Muscle of leg (tissue), 11 donors: ENCODE measurements around the gene GLO1. TPM values are rescaled to one million over a fixed set of nuclear protein-coding genes. Genes with fewer than 3 reads are reported as not detected.
A peak's percentile ranks its signal among the peaks of the same experiment; 100 is the strongest.

Experiments used
- DNase-seq: peaks from one replicate; pipeline ENCODE4 v3.0.0; 2013
- H3K27ac ChIP-seq: one replicate; pipeline ENCODE4 v1.5.1; 2013; ENCODE audit warnings: mild to moderate bottlenecking, low read length, control low read depth
- H3K27me3 ChIP-seq: one replicate; pipeline ENCODE4 v1.6.1; 2013; ENCODE audit warnings: low read length; ENCODE audit not compliant: control insufficient read depth, insufficient read depth
- H3K36me3 ChIP-seq: one replicate; pipeline ENCODE4 v1.6.1; 2013; ENCODE audit warnings: low read length; ENCODE audit not compliant: control insufficient read depth, insufficient read depth
- H3K4me1 ChIP-seq: one replicate; pipeline ENCODE4 v1.6.1; 2013; ENCODE audit warnings: low read length; ENCODE audit not compliant: control insufficient read depth, insufficient read depth
- H3K4me3 ChIP-seq: one replicate; pipeline ENCODE4 v1.5.1; 2013; ENCODE audit warnings: low read length, control low read depth
- H3K9me3 ChIP-seq: replicated peaks from 2 replicates; pipeline ENCODE4 v1.6.1; 2013; ENCODE audit warnings: low read depth, low read length; ENCODE audit not compliant: control insufficient read depth
- WGBS: methylation state at CpG from one replicate; pipeline ENCODE4 v1.1.5; 2013; ENCODE audit warnings: missing lambda C conversion rate; ENCODE audit not compliant: insufficient coverage; 5-methylcytosine and 5-hydroxymethylcytosine counted together
- polyA plus RNA-seq, 8 donors: library from polyadenylated mRNA; unstranded; fragments of 120-200 nt; gene quantifications; one replicate each; pipeline versions ENCODE4 v1.2.1 to v1.2.3, GENCODE V29; 2013; ENCODE audit warnings: inconsistent platforms in 1 of 8, low replicate concordance in 1 of 8; ENCODE audit not compliant: insufficient read length in 8 of 8, insufficient read depth in 1 of 8
- total RNA-seq: library from RNA; stranded (reverse); fragments of 120-200 nt; gene quantifications from one replicate; pipeline ENCODE4 v1.2.4, GENCODE V29; 2013

The GLO1 gene
- total and polyA plus RNA-seq, 9 donors = 103 to 124 (median 105) TPM

- Histone ChIP-seq H3K27me3 (no peaks in the 10 kb centered on the region), H3K4me3 (no peak overlapping the region), H3K4me1 (peaks cover 2% of the 10 kb centered on the region), H3K9me3 (no peaks in the 10 kb centered on the region), H3K27ac (no peak overlapping the region), H3K36me3 (peaks cover 3% of the 10 kb centered on the region)
- whole genome bisulfite sequencing = no CpG with 5 or more reads among the region's 6 CpGs
- DNase-seq = no peak
Measured at GRCh38 chr6:38688579-38689087, 14.3 kb downstream of the GLO1 start.

DNA sequence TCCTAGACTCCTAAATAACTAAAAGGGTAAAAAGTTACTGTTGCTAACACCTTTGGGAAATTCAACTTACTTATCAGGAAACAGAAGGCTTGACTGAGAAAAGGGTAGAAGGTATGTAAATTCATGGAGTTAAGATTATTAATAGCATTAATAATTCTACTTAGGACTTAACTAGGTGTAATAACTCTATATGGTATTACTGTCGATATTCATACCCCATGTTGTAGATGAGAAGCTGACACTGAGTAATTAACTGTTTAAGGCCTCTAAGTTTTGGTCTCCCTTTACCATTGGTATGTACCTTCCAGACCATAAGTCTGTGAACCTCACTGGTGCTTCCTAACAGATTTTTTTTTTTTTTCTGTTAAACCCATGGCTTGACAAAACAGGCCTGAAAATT lies 15.4 kb downstream of the GLO1 start:
- Histone ChIP-seq H3K27me3 (no peaks in the 10 kb centered on the region), H3K4me3 (no peak overlapping the region), H3K36me3 (peaks cover 6% of the 10 kb centered on the region), H3K9me3 (no peaks in the 10 kb centered on the region), H3K27ac (no peak overlapping the region), H3K4me1 (peaks cover 2% of the 10 kb centered on the region)
- DNase-seq = no peak
- WGBS = no CpG with 5 or more reads among the region's 1 CpG

GRCh38 chr6:38687043-38687353 lies 15.9 kb downstream of the GLO1 start:
- H3K27me3 ChIP-seq = no peaks in the 10 kb centered on the region
- 90% methylated on average over 1 of the region's 2 CpGs for WGBS
- H3K4me1 ChIP-seq = peaks cover 2% of the 10 kb centered on the region
- H3K9me3 ChIP-seq = no peaks in the 10 kb centered on the region
- H3K36me3 ChIP-seq = peaks cover 6% of the 10 kb centered on the region
- DNase-seq = no peak
- no peak overlapping the region for H3K4me3 ChIP-seq
- no peak overlapping the region for H3K27ac ChIP-seq

DNA sequence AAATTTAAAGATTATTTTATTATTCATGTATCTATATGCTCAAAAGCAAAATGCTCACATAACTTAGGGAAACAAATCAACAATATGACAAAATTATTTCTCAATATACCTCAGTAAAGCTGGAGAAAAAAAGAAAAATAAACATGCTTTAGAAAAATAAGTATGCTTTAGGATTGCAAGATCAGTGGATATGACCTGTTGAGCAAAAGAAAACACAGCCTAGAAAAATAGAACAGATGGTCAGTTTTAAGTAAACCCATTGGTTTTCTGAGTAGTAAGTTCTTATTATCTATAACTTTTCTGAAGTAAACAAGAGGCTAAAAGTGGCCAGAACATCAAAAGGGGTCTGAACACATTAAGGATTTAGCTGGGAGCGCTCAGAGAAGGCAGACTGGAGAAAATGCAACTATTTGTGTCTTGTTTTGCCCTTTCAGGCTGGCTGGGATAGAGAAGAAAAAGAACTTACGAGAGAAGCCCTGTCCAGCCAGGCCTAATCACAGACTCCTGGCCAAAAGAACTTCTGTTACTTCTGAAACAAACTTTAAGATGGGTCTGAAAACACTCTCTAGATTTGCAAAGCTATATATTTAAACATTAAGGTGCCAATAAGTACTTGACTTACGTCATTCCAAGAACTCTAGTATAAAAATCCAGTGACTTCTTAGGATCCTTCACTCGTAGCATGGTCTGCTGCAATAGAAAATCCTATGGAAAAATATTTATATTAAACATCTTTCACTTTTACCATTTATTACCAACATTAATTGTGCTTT lies 16.5 kb downstream of the GLO1 start:
- Histone ChIP-seq H3K27me3 (no peaks in the 10 kb centered on the region), H3K36me3 (peaks cover 9% of the 10 kb centered on the region), H3K4me1 (peaks cover 2% of the 10 kb centered on the region), H3K9me3 (no peaks in the 10 kb centered on the region), H3K4me3 (no peak overlapping the region), H3K27ac (no peak overlapping the region)
- 100% methylated on average over 1 of the region's 4 CpGs for WGBS
- DNase-seq = no peak

GRCh38 chr6:38684904-38685303 lies 18.0 kb downstream of the GLO1 start:
- WGBS = 92% methylated on average over 3 of the region's 3 CpGs
- DNase-seq = no peak
- no peaks in the 10 kb centered on the region for H3K27me3 ChIP-seq
- H3K4me1 ChIP-seq = peaks cover 2% of the 10 kb centered on the region
- H3K27ac ChIP-seq = no peak overlapping the region
- H3K4me3 ChIP-seq = no peak overlapping the region
- no peaks in the 10 kb centered on the region for H3K9me3 ChIP-seq
- H3K36me3 ChIP-seq = peaks cover 12% of the 10 kb centered on the region

DNA sequence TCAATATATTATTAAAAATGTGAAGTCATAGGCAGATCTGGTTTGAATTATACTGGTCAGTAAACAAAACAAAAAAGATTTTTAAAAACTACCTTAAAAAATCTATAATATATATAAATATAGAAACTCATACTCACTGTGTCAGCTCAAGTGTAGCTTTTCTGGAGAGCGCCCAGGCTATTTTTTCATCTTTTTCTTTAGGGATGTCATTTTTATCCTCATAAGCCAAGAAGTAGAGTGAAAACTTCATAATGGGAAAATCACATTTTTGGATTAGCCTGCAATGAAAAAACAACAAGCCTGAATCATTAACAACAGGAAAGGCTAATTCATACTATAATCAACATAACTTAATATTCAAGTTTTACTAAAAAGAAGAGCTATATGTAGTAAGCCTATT lies 18.7 kb downstream of the GLO1 start:
- H3K27me3 ChIP-seq = no peaks in the 10 kb centered on the region
- peak; percentile 65 for DNase-seq
- peaks cover 14% of the 10 kb centered on the region for H3K36me3 ChIP-seq
- H3K9me3 ChIP-seq = no peaks in the 10 kb centered on the region
- no peak overlapping the region for H3K4me3 ChIP-seq
- no peak overlapping the region for H3K27ac ChIP-seq
- peaks cover 2% of the 10 kb centered on the region for H3K4me1 ChIP-seq
- no CpG with 5 or more reads among the region's 1 CpG for WGBS

GRCh38 chr6:38681850-38682249 lies 21.1 kb downstream of the GLO1 start:
- Histone ChIP-seq H3K36me3 (peaks cover 30% of the 10 kb centered on the region), H3K27me3 (no peaks in the 10 kb centered on the region), H3K9me3 (no peaks in the 10 kb centered on the region), H3K4me3 (no peak overlapping the region), H3K27ac (no peak overlapping the region), H3K4me1 (no peaks in the 10 kb centered on the region)
- DNase-seq = no peak
- no CpG with 5 or more reads among the region's 2 CpGs for WGBS

- no peaks in the 10 kb centered on the region for H3K9me3 ChIP-seq
- H3K4me1 ChIP-seq = no peaks in the 10 kb centered on the region
- H3K4me3 ChIP-seq = no peak overlapping the region
- no peaks in the 10 kb centered on the region for H3K27me3 ChIP-seq
- peaks cover 44% of the 10 kb centered on the region for H3K36me3 ChIP-seq
- no peak for DNase-seq
- H3K27ac ChIP-seq = no peak overlapping the region
- WGBS = no CpG with 5 or more reads among the region's 1 CpG
Measured at GRCh38 chr6:38679668-38680067, 23.3 kb downstream of the GLO1 start.

- H3K27me3 ChIP-seq = no peaks in the 10 kb centered on the region
- H3K4me3 ChIP-seq = no peak overlapping the region
- DNase-seq = no peak
- peaks cover 43% of the 10 kb centered on the region for H3K36me3 ChIP-seq
- H3K4me1 ChIP-seq = no peaks in the 10 kb centered on the region
- no peaks in the 10 kb centered on the region for H3K9me3 ChIP-seq
- no peak overlapping the region for H3K27ac ChIP-seq
- 92% methylated on average over 5 of the region's 7 CpGs for WGBS
Measured at GRCh38 chr6:38678178-38678760, 24.7 kb downstream of the GLO1 start.

DNA sequence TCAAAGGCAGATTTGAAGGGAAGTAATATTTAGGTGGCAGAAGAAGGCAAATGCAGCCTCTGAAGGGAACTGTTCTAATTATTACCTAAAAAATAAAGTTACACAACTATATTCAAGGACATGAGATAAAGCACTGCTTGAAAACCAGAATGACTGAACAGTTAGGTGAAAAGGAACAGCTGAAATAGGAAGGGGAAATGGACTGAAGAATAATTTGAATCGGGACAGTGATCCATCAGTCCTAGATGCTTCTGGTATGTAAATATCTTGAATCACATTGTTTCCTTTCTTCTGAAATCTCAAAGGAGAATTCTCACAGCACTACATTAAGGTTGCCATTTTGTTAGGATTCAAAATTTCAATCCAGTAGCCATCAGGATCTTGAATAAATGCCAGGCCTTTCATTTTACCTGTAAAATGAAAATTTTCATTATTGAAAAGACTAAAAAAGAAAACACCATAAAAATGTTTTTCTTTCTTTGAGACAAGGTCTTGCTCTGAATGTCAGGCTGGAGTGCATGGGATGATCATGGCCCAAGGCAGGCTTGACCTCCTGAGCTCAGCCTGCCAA lies 25.9 kb downstream of the GLO1 start:
- Histone ChIP-seq H3K9me3 (no peaks in the 10 kb centered on the region), H3K27ac (no peak overlapping the region), H3K4me3 (no peak overlapping the region), H3K27me3 (no peaks in the 10 kb centered on the region), H3K4me1 (no peaks in the 10 kb centered on the region), H3K36me3 (peaks cover 39% of the 10 kb centered on the region)
- no peak for DNase-seq
- WGBS = no CpG with 5 or more reads among the region's 1 CpG
